T-helper 2 cell (primary cell): ENCODE results near the gene ZDHHC9.

Experiments
- DNase-seq, 5 experiments: peaks; one replicate each; pipeline versions ENCODE4 v3.0.0 to v3.0.0-alpha.2; 2012 to 2022

The ZDHHC9 gene

DNA sequence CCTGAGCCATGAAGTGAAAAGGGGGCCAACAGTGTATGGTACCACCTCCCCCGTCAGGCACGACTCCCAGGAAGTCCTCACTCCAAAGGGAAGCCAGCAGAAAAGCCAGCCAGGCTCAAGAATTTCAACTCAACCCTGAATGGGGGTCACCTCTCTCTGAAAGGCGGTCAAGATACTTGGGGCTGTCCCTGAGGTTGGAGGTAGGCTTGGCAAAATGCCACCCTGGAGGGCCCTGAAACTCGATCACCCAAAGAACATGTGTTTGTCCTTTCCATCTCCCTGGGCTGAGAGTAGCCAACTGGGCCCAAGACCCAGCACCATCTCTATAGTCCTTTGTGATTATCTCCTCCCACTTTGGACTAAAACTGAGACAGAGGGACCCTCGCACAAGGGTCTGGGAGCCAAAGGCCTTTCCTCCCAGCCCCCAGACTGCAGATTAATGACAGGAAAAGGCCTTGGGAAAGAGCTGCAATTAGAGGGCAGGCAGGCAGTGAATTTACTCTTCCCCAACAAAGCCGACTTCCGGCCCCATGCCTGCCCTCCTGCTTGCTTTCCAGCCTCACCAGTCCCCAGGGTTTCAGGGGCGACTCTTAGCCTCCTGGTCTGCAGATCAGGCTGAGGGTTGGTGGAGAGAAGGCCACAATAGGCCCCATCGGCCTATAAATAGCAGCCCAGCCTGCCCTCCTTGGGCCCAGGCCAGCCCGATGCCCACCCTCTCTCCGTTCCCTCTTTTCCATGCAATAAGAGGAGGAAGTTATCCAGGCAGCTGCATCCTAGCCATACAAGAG lies 58.3 kb downstream of the ZDHHC9 start:
- DNase-seq, result no peak

DNA sequence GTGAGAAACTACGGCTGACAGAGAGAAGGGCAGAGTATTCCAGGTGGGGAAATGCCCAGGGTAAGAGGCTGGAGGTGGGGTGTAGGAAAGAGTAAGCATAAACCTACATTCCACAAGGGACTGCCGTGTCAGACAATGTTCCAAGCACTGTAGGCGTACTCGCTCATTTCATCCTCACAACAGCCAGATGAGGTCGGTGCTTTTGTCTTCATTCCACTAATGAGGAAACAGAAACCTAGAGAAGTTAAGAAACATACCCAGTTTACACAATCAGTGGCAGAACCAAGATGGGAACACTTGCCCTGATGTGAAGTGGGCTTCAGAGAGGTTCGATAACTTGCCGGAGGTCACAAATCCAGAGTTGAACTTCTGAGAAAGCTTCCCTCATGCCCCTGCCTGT lies 59.3 kb downstream of the ZDHHC9 start:
- DNase-seq, result no peak

DNA sequence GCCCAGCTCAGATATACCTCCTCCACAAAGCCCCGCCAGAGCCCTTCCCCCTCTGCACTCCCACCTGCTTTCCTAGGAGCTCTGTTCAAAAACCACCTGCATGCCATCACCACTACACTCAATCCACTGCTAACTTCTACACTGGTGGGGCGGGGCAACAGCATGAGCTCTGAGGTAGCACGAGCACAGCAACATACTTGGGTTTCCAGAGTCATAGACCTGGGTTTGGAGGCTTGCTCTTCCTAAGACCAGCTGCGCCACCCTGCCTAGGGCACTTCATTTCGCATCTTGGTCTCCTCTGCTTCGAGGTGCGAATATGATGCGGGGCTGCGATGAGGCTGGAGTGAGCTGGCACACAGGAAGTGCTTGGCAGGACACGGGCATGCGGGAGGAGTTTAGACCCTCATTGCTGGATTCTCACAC lies 60.4 kb downstream of the ZDHHC9 start:
- DNase-seq, result no peak

DNA sequence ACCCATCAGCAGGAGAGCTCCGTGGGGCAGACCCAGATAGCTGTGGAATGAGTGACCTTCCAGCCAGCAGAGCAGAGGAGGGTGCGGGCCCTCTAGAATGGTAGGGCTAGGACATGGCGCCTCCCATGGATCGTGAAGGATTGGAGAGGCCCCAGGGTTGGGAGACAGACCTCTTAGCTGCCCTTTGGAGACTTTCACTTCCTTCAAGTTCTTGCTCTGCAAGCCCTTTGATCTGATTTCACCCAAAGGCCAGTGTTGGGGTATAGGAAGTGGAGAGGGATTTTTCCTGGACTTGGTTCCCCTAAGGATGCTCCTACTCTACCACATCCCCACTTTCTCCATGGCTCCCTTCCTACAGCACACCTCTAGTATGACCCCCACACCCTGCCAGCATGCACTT lies 61.0 kb downstream of the ZDHHC9 start:
- DNase-seq, result no peak

DNA sequence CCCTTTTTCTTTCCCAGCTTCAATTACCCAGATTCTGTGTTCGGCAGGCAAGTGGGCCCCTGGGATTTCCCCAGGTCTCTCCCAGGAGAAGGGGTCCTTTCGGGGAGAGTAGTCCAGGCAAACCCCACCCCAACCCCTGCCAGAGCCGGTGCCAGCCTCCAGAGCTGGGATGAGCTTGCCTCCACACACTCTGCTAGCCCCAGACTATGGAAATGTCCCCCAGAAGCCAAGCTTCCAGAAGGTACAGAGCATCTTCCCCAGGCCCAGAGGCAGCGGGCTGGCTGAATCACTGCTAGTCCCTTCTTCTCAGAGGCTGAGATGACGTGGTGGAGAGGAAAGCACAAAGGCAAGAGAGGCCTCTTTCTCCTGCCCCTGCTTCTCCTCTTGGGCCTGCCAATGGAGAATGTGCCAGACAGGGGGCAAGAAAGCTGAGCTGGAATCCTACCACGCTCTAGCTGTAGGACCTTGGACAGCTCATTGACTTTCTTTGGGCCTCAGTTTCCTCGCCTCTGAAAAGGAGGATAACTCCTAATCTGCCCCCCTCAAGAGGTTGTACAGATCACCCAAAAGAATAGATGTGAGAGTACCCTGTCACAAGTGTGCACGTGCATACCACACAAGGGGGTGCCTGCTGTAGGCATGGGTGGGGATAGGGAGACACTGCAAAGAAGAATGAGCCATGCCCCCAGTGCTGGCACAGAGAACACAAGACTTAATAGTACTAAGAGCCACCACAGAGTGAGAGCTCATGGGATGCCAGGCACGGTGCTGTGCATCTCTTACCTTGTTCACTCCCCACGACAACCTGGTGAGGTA lies 61.8 kb downstream of the ZDHHC9 start:
- no peak for DNase-seq

DNA sequence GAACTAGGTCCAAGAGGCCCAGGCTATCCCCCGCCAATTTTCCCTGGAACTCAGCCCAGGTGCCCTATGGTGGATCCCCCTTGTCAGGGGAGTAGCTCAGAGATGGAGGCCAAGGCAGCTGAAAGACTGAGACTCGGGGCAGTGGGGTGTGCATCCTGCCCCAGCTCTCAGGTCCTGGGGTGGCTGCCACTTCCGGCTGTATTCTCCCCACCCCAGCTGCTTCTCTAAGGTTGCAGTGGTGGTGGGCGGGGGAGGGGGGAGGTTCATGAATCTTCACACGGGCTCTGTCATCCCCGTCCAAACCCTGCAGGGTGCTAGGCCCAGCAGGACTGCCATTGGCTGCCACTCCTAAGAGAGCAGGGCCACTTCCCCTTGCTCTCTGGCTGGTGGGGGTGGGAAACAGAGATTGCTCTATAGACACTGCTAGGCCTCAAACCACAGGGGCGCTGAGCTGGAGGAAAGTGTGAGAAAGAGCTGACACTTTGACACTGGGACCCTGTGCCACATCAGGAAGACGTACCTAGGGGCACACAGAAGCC lies 62.5 kb downstream of the ZDHHC9 start:
- peak; percentile 15 to 97 (median 67) for DNase-seq

DNA sequence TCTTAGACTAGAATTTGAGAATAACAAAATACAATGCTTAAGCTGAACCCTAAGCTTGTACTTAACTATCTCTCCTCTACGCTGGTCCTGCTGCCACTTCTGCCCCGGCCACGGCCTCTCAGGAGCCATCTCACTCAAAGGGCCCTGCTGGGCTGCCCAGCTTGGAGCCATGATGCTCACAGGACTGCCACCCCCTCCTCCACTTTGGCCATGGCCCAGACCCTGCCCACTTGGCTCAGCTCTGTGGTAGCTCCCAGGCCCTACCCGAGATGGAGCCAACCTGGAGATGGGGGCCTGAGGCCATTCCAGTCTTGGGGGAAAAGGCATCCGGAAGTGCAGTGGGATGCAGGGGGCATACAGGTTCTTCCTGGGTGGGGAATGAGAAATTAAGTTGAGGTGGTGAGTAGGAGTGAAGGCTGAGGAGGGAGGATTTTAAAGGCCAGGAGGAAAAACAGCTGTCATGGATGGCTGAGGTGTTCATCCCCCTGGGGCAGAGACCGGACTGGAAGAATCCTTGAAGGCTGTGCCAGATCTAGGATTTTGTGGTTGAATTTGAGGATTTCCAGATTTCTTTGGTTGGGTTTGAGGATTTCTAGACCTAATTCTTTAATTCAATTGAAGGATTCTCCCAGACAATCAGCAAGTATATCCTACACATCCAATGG lies 63.1 kb downstream of the ZDHHC9 start:
- DNase-seq, result no peak

DNA sequence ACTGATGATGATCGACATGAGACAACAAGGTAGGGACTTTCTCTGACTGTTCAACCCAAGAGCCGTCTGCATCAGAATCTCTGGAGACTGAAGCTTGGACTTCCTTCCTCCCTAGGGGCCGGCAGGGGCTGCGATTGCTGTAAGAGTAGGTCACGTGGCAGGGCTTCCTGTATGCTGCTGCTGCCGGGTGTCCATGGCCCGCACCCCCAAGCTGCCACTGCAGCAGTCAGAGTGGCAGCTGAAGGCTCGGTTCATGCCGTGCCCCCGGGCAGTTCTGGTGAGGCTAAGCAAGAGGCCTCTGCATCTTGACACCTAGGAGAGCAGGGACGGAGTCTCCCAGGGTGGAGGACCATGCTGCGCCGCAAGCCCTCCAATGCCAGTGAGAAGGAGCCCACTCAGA lies 63.9 kb downstream of the ZDHHC9 start, which contains the start of gene SASH3:
TSS of gene SASH3 (plus strand) at position 203 of the 400 bp plus-strand sequence. CDS start at position 352, 149 bp downstream.
- peak in 3 of 5 experiments; percentile 53 to 92 (median 69) for DNase-seq

DNA sequence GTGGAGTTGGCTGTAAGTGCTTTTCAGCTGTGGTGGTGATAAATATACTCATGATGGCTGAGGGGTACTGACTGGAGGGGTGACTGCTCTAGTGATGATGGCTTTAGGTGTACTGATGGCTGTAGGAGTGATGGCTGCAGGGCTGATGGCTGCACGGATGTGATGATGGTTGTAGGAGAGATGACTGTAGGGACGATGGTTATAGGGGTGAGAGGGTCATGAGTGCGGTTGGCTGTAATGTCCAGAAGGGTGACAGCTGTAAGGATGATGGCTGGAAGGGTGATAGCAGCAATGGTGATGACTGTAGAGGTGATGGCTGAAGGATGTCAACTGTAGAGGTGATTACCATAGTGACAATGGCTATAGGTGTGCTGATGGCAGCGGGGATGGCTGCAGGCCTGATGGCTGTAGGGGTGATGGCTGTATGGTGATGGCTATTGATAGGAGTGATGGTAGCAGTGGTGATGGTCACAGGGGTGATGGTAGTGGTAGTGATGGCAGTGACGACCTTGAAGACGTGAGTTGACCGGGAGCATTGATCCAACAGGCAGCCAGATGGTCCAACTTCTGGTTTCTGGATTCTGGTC lies 64.5 kb downstream of the ZDHHC9 start:
- DNase-seq, result no peak

DNA sequence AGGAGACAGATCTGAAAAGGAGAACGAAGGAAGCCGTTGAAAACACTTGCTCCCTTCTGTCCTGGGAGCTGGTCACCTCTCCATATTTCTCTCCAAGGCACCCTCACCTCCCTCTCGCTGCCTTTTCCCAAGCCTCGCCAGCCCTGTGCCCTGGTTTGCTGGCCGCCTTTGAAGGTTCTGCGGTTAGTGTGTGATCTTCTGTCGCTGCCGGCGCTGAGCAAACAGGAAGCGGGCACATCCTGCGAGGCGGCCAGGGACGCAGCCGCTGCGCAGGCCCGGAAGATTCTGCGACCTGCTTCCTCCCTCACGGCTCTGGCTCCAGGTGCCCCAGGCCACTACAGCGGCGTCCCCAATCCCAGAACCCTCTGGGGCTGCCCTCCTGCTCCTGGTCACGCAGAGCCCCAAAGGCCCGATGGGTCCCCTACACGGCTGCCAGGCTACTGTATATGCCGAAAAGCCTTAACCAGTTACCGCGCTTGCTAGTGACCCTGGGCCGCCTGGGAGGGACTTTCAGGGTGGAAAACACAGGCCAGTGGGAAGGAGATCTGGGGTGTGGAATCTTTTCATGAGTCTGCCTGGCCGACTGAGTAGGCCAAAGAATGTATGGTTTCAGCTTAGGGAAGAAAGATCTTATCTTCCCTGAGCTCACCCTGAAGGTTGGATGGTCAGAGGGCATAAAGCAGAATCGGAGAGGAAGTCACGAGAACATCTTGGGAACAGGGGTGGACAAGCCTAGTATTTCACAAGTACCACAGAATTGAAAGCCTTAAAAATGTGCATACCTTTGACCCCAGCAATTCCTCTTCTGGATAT lies 66.3 kb downstream of the ZDHHC9 start:
- DNase-seq, result peak; percentile 40 to 92 (median 64)

DNA sequence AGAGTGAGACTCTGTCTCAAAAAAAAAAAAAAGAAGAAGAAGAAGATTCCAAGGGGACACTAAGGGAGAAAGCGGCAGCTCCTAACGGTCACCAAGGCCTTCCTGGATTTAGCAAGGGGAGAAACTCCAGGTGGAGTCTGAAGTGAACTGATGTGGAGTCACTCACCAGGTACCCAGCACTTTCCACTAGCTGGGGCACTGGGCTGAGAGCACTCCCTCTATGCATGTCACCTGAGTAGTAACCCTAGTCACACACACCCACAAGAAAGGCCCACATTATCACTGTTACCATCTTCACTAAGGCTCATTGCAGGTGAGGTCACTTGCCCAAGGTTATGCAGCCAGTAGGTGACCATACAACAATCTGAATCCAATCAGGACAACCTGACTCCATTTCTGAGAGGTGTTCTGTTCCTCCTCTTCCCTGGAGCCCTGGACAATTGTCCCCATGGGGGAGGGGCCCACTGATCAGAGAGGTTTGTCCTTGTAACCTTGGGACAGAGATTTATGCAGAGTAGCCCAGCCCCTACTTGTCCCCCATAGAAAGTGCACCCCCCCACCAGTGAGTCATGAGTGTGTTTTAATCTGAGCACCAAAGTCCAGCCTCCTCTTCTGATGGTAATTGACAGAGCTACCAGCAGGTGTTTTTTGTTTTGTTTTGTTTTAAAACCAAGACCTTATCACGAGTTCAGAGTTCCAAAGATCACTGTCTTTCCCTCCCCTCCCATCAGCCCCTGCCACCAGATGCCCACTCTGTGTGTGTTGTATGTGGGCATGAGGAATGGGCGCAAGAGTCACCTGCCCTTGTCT lies 69.8 kb downstream of the ZDHHC9 start:
- peak in 1 of 5 experiments; percentile 51 for DNase-seq

DNA sequence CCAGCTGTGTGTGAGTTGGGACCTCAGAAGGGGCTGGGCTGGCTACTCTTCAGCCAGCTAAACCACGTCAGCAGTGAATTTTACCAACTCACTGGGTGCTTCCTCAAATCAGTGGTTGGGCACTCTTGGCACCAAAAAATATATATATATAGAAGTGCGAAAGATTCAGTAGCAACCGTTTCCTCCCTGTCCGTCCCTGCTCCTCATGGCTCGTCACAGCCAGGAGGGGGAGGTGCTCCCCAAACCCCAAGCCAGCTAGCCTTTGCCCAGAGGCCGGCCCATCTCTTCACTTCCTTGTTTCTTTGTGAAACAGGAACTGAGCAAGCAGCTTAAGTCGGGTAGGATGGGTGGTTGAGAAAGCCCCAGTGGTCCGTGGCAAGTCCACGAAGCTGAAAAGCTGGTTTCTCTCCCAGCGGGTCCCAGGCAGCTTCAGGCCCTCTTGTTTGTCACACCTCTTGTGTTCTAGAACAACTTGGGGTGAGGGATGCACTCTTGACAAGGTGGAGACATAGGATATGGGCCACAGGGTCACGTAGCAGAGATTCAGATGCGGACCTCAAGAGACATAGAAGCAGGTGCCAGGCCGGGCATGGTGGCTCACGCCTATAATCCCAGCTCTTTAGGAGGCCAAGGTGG lies 70.8 kb downstream of the ZDHHC9 start:
- peak in 2 of 5 experiments; percentile 60 to 67 for DNase-seq

DNA sequence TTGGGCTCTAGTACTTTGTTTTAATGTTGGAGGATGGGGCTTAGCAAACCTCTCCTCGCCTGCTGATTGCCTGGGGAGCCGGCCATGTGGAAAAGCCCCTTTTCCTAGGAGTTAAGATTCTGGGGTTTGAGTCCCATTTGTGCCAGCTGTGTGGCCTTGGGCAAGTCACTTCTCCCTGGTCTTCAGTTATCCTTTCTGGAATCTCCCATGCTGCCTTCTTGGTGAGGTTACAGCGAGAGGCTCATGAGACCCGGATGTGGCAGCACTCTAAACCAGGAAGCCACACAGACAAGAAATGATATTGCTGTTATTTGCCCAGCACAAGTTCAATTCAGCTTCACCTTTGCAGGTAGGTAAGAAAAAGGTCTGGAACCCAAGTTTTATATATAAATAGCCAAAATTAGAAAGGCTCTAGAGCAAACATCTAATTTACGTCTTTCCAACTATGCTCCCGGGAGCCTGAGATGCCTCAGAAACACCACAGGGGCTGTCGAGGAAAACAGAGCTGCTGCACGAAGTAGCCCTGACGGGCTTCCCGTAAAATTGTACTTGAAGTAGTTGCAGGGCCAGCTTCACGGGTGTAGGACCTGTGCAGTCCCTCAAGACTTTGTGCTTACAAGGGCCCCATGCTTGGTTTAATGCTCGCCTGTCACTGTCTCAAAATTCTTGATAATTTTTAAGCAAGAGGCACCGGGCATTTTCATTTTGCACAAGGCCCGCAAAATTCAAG lies 72.3 kb downstream of the ZDHHC9 start:
- DNase-seq, result peak in 2 of 5 experiments; percentile 49 to 84

DNA sequence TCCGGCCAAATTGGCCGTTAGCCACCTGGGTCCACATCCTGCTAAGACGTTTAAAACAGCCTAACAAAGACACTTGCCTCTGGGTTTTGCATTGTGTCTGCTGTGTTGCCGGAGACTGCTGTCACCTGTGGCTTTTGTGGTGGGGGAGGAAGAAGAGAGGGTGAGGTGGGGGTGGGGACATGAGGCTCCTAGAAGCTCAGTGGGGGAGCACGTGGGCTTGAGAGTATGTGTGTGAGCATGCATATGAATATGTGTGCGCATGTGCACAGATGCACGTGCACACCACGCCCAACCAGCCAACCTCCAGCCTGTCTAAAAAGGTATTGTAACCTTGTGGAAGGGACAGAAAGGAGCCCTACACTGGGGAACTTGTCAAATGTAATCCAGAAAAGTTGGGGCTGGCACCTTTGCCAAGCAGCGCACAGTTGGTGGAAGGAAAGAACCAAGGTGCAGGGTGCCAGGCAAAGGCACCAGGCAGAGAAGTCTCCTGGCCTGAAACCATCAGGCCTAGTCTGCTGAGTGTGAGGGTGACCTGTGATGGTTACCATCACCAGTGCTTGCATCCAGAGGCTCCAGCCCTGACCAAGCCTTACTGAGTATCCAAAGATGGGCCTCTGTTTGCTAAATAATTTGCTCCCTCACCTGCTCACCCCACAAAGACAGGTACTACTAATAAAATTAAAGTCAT lies 74.1 kb downstream of the ZDHHC9 start:
- peak in 3 of 5 experiments; percentile 68 to 98 (median 75) for DNase-seq

DNA sequence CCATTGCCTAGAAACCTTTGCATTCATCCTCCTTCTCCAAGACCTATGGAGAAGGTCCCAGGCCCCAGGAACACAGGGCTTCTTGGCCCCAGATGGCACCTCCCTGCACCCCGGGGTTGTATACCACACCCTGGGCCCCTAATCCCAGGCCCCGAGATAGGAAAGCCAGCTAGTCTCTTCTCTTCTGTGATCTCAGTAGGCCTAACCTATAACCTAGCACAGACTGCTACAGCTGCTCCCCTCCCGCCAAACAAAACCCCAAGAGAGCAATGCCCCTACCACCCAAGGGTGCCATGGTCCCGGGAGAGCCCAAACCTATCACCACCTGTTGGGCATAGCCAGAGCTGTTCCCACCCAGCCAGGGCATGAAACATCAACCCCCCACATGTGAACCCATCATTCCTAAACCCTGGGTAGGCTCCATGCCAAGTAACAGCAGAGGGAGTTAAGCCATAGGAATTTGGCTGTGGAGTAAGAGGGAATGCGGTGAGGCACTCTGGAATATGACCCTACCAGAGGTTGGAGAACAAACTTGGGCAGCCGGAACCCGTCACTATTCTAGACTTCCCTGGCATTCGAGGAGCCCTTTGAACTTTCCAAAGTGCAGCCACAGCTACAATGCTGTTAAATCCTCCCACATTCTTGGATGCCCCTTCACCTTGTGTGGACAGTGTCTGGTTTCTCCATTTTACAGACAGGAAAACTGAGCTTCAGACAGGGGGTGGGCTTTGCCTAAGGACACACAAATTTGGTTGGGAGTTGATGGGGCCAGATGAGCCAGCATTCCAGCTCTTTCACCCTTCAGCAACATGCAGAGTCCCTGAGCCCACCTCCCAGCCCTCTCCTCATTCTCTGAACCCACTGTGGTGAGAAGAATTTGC lies 74.9 kb downstream of the ZDHHC9 start:
- DNase-seq, result no peak

DNA sequence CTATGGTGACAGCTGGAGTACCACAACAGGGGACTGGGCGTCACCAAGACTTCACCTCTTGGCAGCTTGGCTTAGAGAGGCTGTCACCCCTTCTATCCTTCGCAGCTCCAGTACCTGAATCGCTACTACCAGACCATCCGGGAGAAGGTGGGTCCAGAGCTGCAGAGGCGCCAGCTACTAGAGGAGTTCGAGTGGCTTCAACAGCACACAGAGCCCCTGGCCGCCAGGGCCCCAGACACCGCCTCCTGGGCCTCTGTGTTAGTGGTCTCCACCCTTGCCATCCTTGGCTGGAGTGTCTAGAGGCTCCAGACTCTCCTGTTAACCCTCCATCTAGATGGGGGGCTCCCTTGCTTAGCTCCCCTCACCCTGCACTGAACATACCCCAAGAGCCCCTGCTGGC lies 75.5 kb downstream of the ZDHHC9 start:
- no peak for DNase-seq

DNA sequence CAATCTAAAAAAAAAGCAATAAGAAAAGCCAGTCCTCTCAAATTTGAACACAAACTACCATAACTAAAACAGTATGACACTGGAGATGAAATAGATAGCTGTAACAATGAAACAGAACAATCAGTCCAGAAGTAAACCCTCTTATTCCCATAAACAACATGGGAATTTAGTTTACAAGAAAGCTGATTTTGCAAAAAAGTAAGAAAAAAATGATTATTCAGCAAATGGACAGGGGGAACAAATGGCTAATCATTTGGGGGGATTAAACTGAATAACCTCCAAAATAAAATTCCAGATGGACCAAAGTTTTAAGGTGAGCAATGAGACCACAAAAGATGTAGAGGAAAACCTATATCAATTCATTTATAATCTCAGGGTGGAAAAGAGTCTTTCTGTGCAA lies 80.0 kb downstream of the ZDHHC9 start:
- no peak for DNase-seq

DNA sequence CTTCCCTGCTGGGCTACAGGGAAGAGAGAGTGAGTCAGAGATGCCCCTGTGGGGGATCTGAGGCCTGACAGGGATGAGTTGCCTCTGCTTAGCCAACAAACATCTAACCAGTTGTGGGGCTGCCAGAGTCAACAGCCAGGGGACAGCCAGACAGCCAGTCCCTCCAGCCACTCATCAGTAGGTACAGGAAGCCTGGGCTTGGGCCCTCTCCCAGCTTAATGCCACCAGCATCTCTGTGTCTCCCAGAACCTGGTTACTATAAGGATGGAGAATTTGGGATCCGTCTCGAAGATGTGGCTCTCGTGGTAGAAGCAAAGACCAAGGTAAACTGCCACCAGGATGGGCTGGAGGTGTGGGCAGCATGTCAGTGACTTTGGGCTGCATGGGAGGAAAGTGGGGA lies 81.2 kb downstream of the ZDHHC9 start:
- no peak for DNase-seq
